Activated T-helper 17 cell treated with anti-CD3 and anti-CD28 coated beads, Interleukin-2, amount 50 U/mL, for 72 hours (primary cell): ENCODE results near the gene TMEM184A. TPM values are rescaled to one million over a fixed set of nuclear protein-coding genes. Genes with fewer than 3 reads are reported as not detected.

Source experiments
- ATAC-seq: fragments of 150-1000 bp; cut with Tn5 transposase; replicated peaks from 2 replicates; pipeline ENCODE4 v1.10.0; 2021; ENCODE audit warnings: mild to moderate bottlenecking, moderate library complexity
- H3K27ac Mint-ChIP-seq: one replicate; pipeline ENCODE4 v1.8.0; 2022; ENCODE audit warnings: mixed read lengths
- H3K27me3 Mint-ChIP-seq: one replicate; pipeline ENCODE4 v1.8.0; 2022; ENCODE audit warnings: mixed read lengths
- H3K36me3 Mint-ChIP-seq: one replicate; pipeline ENCODE4 v1.8.0; 2022; ENCODE audit warnings: low read depth, mild to moderate bottlenecking, mixed read lengths
- H3K4me1 Mint-ChIP-seq: one replicate; pipeline ENCODE4 v1.8.0; 2022; ENCODE audit warnings: mixed read lengths
- H3K4me3 Mint-ChIP-seq: one replicate; pipeline ENCODE4 v1.8.0; 2022; ENCODE audit warnings: mild to moderate bottlenecking, mixed read lengths
- H3K9me3 Mint-ChIP-seq: one replicate; pipeline ENCODE4 v1.8.0; 2022; ENCODE audit warnings: mixed read lengths
- total RNA-seq, 2 donors: library from RNA; stranded (reverse); gene quantifications; one replicate each; pipeline ENCODE4 v1.2.3, GENCODE V29; 2022

The TMEM184A gene
- total RNA-seq, 2 donors from 2014 or later = not detected

DNA sequence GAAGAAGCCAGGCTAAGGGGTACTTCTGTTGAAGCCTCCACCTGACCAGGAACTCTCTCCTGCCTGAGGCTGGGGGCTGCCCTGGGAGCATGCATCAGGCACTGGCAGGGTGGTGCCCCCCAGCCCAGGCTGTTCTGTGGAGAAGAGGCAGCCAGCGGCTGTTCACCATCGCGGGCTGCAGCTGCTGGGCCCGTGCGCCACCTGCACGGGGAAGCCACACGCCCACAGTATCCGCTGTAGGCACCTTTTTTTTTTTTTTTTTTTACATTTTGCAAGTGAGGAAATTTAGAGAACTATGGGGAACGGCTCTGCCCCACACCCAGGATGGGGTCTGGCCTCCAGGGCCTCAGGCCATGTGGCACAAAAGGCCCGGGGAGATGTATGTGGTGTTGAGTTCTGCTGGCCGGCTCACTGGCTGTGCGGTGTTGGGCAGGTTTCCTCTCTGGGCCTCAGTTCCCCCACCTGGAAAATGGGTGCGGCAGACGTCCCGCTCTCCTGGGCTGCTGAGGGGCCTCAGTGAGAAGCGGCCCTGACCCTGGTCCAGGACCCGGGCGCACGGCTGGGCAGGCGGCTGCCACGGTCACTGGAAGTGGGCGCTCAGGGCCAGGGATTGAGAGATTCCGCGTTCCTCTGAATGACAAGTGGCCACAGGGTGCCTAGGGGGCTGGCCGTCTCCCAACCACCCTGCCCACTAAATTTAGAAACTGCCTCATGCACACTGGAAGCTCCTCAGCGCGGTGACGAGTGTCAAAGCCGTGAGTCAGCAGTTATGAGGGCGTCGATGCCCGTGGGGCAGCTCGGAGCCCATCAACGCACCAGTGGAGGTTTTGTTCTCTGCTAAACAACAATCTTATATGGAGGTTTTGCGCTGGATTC is 43.0 kb downstream of the TMEM184A start:
- Mint-ChIP-seq H3K4me1 (no peaks in the 10 kb centered on the region), H3K27ac (peak overlapping the region; percentile 17), H3K4me3 (peak overlapping the region; percentile 38), H3K27me3 (no peaks in the 10 kb centered on the region), H3K9me3 (no peaks in the 10 kb centered on the region), H3K36me3 (no peaks in the 10 kb centered on the region)
- ATAC-seq = peak; percentile 78

DNA sequence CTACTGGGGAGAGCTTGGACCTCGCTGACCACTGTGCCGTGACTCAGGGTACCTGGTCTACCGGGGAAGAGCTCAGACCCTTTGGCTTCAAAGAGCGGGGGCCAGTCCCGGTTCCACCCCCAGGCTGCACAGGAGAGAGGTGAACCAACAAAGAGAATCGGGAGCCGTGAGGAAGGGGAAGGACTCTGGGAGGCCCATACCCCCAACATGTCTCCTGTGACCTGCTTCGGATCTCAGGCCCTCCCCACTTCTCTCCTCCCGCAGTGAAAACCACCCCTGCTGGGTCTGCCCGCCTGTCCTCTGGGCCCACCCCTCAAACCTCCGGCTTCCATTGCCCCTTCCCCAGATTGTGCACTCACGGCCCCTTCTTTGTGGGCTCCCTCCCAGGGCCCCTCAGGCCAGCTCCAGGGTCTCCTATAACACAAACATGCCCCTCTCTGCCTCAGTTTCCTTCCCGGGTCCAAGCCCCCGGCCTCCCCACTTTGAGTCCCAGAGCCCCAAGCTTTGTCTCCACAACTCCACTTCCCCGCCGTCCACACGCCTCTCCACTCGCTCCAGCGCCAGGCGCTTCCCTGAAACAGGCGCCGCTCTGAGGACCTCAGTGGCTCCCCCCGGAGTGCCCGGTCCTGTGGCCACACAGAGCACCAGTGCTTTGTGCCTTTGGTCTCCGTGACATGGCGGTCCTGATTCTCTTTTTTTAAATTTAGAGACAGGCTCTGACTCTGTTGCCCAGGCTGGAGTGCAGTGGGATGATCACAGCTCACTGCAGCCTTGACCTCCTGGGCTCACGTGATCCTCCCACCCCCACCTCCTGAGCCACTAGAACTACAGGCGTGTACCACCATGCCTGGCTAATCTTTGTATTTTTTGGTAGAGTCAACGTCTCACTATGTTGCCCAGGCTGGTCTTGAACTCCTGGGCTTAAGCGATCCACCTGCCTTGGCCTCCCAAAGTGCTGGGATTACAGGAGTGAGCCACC is 44.3 kb downstream of the TMEM184A start:
- Mint-ChIP-seq H3K9me3 (no peaks in the 10 kb centered on the region), H3K4me3 (no peak overlapping the region), H3K36me3 (peaks cover 3% of the 10 kb centered on the region), H3K27ac (no peak overlapping the region), H3K4me1 (peaks cover 2% of the 10 kb centered on the region), H3K27me3 (peaks cover 2% of the 10 kb centered on the region)
- no peak for ATAC-seq

DNA sequence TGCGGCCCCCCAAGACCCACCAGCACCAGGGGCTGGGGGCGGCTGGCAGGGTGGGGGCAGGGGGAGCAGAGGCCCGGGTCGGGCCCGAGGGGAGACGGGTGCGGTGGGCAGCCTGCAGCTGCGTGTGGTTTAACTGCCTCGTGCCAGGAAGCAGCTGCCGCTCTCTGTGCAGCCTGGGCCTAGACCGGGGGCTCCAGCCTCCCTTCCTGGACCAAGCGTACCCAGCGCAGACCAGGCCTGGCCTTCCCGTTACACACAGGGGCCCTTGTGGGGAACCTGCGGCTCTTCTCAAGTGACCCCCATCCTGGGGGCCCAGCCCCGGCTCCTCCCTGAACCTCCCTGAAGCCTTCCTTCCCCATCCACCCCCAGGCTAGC is 45.2 kb downstream of the TMEM184A start:
- Mint-ChIP-seq H3K4me1 (peaks cover 4% of the 10 kb centered on the region), H3K4me3 (no peak overlapping the region), H3K27ac (no peak overlapping the region), H3K36me3 (peaks cover 7% of the 10 kb centered on the region), H3K9me3 (no peaks in the 10 kb centered on the region), H3K27me3 (peaks cover 4% of the 10 kb centered on the region)
- no peak for ATAC-seq

DNA sequence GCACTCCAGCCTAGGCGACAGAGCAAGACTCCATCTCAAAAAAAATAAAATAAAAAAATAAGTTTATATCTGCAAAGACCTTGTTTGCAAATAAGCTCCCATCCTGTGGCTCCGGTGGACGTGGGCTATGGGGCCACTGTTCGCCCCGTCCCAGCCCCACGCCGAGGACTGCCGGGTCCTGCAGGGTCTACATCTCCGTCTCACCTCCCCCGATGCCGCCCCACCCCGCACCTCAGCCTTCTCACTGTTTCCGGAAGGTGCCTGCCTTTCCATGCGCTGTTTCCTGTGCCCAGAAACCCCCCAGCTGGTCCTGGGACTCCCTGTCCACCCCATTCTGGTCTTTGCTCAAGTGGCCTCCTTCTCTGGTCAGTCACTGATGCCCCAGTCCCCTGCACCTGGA is 46.8 kb downstream of the TMEM184A start:
- ATAC-seq = no peak
- Mint-ChIP-seq H3K4me3 (no peak overlapping the region), H3K4me1 (peaks cover 4% of the 10 kb centered on the region), H3K36me3 (peaks cover 7% of the 10 kb centered on the region), H3K27ac (no peak overlapping the region), H3K27me3 (peaks cover 4% of the 10 kb centered on the region), H3K9me3 (no peaks in the 10 kb centered on the region)

DNA sequence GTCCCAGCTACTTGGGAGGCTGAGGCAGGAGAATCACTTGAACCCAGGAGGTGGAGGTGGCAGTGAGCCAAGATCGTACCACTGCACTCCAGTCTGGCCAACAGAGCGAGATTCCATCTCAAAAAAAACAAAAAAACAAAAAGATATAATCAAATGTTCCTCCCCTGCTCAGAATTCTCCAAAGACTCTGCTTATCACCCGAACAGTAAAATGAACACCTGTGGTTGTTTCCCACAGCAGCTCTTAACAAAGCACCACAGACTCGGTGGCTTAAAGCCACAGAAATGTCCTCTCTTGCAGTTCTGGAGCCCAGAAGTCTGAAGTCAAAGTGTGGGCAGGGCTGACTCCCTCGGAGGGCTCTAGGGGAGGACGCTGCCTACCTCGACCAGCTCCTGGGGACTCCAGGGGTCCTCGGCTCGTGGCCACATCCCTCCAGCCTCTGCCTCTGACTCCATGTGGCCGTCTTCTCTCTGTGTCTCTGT is 47.7 kb downstream of the TMEM184A start:
- Mint-ChIP-seq H3K36me3 (peaks cover 10% of the 10 kb centered on the region), H3K4me1 (peaks cover 4% of the 10 kb centered on the region), H3K27ac (no peak overlapping the region), H3K4me3 (no peak overlapping the region), H3K9me3 (no peaks in the 10 kb centered on the region), H3K27me3 (peaks cover 4% of the 10 kb centered on the region)
- no peak for ATAC-seq

DNA sequence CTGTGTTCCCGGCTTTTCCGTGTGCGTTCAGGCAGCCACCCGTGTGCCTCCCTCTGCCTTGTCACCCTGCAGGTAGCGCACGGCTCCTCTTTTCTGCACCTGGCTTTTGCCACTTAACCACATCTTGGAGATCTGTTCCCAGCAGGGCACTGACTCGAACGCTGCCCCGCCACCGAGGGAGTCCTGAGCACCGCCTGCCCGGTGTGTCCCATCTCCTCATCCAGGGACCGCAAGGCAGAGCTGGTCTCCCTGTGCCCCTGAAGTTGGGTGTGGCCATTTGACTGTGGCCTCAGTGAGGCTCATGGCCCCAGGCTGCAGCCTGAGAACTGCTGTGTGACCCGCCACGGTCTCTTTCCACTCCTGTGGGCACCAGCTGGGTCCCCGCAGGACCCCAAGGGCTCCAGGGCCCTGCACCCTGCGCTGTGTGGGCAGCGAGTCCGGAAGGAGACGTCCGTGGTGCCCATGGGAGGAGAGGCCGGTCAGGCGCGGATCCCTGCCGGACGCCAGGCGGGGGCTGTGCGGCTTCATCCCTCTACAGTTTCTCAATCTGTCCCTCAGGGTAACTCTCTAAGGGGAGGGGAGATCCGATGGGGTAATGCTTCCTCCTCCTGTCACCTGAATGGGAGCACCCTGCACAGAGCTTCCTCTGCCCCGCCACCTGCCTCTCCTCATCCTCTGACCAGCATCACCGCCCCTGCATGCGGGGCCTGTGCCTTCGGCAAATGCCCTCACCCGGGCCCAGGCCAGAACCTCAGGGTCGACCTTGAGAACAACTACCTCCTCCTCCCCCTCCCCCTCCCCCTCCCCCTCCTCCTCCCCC is 50.1 kb downstream of the TMEM184A start:
- peaks cover 15% of the 10 kb centered on the region for H3K4me1 Mint-ChIP-seq
- H3K4me3 Mint-ChIP-seq = peak overlapping the region; percentile 82
- no peaks in the 10 kb centered on the region for H3K9me3 Mint-ChIP-seq
- H3K27ac Mint-ChIP-seq = no peak overlapping the region
- H3K36me3 Mint-ChIP-seq = peaks cover 34% of the 10 kb centered on the region
- ATAC-seq = no peak
- peaks cover 4% of the 10 kb centered on the region for H3K27me3 Mint-ChIP-seq

DNA sequence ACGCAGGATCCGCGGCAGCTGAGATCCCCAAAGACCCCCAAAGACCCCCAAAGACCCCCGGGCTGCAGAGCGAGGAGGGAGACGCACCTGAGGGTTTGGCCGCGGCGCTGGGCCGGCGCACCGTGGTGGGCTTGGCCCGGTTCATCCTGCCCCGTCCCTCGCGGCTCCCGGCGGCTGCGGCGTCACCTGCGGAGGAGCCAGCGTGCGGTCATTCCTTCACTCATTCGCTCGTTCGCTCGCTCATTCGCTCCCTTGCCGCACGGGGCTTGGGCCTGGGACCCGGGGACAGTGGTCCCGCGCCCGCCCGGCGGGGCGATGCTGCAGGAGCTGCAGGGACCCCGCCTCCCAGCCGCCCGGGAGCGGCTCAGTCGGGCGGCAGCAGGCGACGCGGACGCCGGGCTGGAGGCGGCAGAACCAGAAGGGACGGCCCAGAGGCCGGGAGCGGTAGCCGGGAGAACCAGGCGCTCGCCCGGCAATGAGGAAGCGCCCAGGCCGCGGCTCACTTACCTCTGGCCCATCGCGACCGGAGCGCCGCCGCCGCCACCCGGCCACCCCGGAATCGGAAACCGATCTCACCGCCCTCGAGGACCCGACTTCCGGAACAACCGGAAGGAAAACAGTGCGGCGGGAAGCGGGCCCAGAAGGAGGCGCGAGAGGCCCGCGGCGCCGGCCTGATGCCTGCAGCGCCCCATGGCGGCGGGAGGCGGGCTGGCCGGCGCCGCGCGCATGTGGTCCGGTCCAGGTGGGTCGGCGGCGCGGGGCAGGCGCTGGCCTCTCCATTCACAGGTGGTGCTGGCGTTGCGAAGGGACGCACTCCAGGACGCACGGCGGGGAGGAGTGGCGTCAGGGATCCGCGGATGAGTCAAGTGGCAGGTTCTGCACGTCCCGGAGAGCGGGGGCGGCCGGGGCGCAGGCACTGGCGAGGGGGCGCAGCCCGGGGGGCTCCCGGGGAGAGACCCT is 51.9 kb downstream of the TMEM184A start, which contains the start of gene INTS1:
INTS1 (minus strand) TSS at position 574 of the 960 bp plus-strand sequence; CDS start at position 145, 429 bp downstream.
- Mint-ChIP-seq H3K36me3 (peaks cover 43% of the 10 kb centered on the region), H3K27ac (peak within 1 kb of the TSS; percentile 77), H3K4me1 (peaks cover 15% of the 10 kb centered on the region), H3K9me3 (no peaks in the 10 kb centered on the region), H3K4me3 (peak within 1 kb of the TSS; percentile 82), H3K27me3 (peaks cover 4% of the 10 kb centered on the region)
- ATAC-seq = peak; percentile 91

DNA sequence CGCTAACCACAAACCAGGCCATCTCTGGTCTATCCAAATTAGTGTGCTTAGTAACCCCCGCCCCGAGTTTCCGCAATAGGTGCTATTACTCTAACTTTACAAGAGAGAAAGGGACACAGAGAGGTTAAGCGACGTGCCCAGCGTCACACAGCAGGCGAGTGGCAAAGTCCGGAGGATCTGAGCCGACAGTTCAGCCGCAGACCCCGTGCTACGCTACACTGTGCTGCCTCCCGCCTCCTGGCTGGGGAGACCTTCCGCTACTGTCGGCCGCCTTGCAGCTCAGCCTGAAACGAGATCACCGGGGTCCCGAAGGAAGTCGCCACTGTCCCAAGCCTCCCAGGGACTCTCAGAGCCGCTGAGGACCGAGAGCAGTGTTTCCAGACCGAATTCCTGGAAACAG is 52.6 kb downstream of the TMEM184A start:
- Mint-ChIP-seq H3K27ac (peak overlapping the region; percentile 77), H3K4me1 (peaks cover 15% of the 10 kb centered on the region), H3K27me3 (peaks cover 4% of the 10 kb centered on the region), H3K4me3 (peak overlapping the region; percentile 82), H3K9me3 (no peaks in the 10 kb centered on the region), H3K36me3 (peaks cover 44% of the 10 kb centered on the region)
- ATAC-seq = no peak

DNA sequence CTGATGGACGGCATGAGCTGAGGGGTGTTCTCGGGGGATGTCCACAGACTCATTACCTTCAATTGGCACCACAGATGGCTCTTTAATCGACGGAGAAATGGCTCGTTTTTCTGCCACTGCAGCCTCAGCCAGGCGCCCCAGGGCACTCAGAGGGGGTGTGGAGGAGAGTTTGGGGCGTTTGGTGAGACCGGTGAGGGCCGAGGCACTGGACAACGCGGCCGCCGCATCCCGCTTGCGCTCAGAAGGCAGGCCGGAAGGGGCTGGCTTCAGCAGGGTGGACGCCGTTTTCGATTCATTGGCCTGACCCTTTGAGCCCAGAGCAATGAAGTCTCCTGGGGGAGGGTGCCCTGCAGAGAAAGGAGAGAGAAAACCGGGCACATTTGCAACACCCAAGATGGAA is 53.2 kb downstream of the TMEM184A start:
- peak overlapping the region; percentile 77 for H3K27ac Mint-ChIP-seq

DNA sequence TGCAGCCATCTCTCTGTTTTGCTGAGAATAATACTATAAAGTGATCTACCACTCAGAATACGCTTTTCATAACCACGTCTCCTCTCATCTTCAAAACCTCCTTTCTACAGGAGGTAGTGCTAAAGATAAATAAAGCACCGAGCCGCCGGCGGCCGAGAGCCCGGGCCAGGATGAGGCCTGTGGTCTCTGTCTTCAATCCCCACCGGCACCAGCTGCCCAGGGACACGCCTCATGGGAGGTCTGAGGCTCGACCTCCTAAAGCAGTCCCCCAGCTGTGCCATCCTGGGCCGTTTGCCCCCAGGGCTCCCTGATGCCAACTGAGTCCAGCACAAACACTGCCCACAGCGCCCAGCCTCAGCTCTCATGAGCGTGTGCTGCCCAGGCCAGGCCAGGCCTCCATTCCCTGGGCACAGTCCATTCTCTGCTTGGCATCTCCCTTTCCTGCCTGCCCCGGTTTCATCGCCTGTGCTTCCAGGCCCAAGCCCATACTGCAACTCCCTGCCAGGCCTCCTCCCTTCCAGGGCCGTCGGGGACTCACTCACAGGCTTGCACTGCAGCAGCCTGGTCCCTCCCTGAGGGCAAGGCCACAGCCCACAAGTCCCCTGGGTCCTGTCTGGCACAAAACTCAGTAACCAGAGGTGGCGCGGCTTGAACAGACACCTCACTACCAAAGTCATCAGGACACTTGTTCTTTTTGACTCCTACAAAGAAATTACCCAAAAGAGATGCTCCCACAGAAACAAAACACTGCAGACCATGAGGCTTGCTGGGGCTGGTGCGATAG is 54.3 kb downstream of the TMEM184A start:
- ATAC-seq = no peak
- Mint-ChIP-seq H3K4me1 (peaks cover 12% of the 10 kb centered on the region), H3K27ac (peak overlapping the region; percentile 77), H3K9me3 (no peaks in the 10 kb centered on the region), H3K36me3 (peaks cover 57% of the 10 kb centered on the region), H3K27me3 (peaks cover 1% of the 10 kb centered on the region), H3K4me3 (peak overlapping the region; percentile 82)

More for the DNA sequence above, 53.2 kb downstream of the TMEM184A start:
- no peak for ATAC-seq
- peaks cover 49% of the 10 kb centered on the region for H3K36me3 Mint-ChIP-seq
- H3K9me3 Mint-ChIP-seq = no peaks in the 10 kb centered on the region
- H3K4me3 Mint-ChIP-seq = peak overlapping the region; percentile 82
- peaks cover 15% of the 10 kb centered on the region for H3K4me1 Mint-ChIP-seq
- H3K27me3 Mint-ChIP-seq = peaks cover 4% of the 10 kb centered on the region

DNA sequence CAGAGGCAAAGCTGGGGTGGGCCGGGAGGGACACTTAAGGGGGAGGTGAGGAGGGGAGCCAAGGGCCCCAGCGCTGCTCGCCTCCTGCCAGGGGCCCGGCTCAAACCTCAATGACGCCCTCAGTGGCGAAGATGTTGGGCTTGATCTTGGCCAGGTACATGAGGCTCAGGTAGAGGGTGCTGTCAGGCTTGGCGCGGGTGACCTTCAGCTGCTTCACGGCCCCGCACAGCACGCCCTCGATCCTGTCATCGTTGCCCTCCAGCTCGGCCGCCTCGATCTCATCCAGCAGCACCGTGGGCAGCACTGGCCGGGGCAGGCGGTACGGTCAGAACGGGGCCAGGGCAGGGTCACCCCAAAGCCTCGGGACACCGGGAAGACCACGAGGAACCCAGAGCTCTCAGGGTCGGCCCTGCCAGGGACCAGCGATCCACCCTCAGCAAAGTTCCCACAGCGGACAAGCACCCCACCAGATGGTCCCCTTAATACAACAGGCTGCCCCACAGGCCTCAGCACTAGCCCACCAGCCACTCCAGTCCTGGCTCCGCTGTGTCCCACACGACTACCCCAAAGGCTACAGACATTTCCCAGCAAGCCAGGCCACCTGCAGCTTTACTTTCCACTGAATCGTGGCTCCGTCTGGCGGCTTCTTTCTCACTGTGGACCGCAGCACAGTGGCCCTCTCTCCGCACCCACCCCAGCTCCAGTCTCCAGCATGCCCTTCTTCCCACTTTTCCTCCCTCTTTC is 55.8 kb downstream of the TMEM184A start:
- H3K36me3 Mint-ChIP-seq = peaks cover 55% of the 10 kb centered on the region
- no peaks in the 10 kb centered on the region for H3K9me3 Mint-ChIP-seq
- no peaks in the 10 kb centered on the region for H3K27me3 Mint-ChIP-seq
- no peak overlapping the region for H3K4me3 Mint-ChIP-seq
- no peak overlapping the region for H3K27ac Mint-ChIP-seq
- H3K4me1 Mint-ChIP-seq = peaks cover 11% of the 10 kb centered on the region
- no peak for ATAC-seq
